ENCODE data around the gene TDP2.

- TF ChIP-seq YY1 (IDR thresholded peaks at IDR 0.05; ENCODE audit: insufficient read depth, insufficient read length): no peak
- TF ChIP-seq SUZ12 (IDR thresholded peaks at IDR 0.05; ENCODE audit: extremely low read depth, insufficient read depth, insufficient read length): no peak
- TF ChIP-seq ZNF274 (IDR thresholded peaks at IDR 0.05; ENCODE audit: low read depth, low read length): no peak
Observed at GRCh38 chr6:24691550-24691949, 24.9 kb upstream of the TDP2 start.
